Gastrocnemius medialis (tissue), 4 donors: ENCODE results near the gene ARHGEF10L.

Experiments
- POLR2A ChIP-seq, 2 donors: fragments of 450-650 bp; IDR thresholded peaks; one replicate each; pipeline ENCODE4 v1.6.1; 2017; ENCODE audit warnings: antibody characterized with exemption in 2 of 2, mild to moderate bottlenecking in 2 of 2, moderate library complexity in 2 of 2
- TF ChIP-seq, protein P1 (sequence below), 5 experiments: fragments of 450-650 bp in 3 of 5; fragments of 200-600 bp in 2 of 5; sonication (generic) in 2 of 5; IDR thresholded peaks in 4 of 5; conservative IDR thresholded peaks in 1 of 5; 1 replicate in 4 of 5; 2 replicates in 1 of 5; pipeline ENCODE4 v1.5.1; 2016 to 2019; ENCODE audit warnings: antibody characterized with exemption in 5 of 5, mild to moderate bottlenecking in 3 of 5, moderate library complexity in 3 of 5

- TF ChIP-seq, protein P1, sequence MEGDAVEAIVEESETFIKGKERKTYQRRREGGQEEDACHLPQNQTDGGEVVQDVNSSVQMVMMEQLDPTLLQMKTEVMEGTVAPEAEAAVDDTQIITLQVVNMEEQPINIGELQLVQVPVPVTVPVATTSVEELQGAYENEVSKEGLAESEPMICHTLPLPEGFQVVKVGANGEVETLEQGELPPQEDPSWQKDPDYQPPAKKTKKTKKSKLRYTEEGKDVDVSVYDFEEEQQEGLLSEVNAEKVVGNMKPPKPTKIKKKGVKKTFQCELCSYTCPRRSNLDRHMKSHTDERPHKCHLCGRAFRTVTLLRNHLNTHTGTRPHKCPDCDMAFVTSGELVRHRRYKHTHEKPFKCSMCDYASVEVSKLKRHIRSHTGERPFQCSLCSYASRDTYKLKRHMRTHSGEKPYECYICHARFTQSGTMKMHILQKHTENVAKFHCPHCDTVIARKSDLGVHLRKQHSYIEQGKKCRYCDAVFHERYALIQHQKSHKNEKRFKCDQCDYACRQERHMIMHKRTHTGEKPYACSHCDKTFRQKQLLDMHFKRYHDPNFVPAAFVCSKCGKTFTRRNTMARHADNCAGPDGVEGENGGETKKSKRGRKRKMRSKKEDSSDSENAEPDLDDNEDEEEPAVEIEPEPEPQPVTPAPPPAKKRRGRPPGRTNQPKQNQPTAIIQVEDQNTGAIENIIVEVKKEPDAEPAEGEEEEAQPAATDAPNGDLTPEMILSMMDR (IDR thresholded peaks at IDR 0.05 in 4 of 5, conservative IDR thresholded peaks at IDR 0.05 in 1 of 5) = no peak
- no peak for TF ChIP-seq POLR2A (IDR thresholded peaks at IDR 0.05)
These were observed 22.1 kb downstream of the ARHGEF10L start for GRCh38 chr1:17561561-17561985.
